ENCODE data around the gene YY1. TPM values are rescaled to one million over a fixed set of nuclear protein-coding genes. Genes with fewer than 3 reads are reported as not detected.

Gene YY1
- total RNA-seq, 1 experiment from 2014 or later = 97.0 TPM

DNA sequence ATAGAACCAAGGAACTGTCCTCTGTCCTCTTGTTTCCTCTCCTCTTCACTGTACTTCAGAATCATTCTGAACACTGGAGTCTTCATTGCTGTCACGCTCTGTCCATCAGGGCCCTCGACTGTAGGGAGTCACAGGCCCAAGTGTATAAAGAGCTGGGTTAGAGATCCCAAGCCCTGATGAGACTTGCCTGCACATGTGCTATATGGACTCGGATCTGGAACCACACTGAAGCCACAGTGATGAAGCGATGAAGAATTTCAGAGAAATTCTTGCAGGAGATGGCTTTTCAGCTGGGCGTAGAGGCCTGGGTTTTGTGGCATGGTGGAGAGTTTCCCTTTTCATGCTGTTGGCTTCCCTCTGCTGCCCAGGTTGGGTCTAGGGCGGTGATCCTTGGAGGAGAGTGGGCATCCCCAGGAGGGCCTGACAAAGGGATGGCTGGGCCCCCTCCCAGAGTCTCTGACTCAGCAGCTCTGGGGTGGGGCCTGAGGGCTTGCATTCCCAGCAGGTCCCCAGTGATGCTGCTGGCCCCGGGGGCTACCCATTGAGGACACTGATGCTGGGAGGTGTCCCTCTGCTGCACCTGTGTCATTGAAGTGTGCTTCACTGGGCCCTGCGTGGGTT is 39.6 kb upstream of the YY1 start:
- no peaks in the 10 kb centered on the region for H3K27me3 ChIP-seq (replicated peaks; ENCODE audit: insufficient read depth, low read depth, low read length, poor library complexity)
- peaks cover 31% of the 10 kb centered on the region for H3K4me1 ChIP-seq (ENCODE audit: insufficient read depth, low read length, poor library complexity, severe bottlenecking)
- no peaks in the 10 kb centered on the region for H3K9me3 ChIP-seq (ENCODE audit: low read depth, low read length, poor library complexity, severe bottlenecking)
- no peaks in the 10 kb centered on the region for H3K36me3 ChIP-seq (ENCODE audit: insufficient read depth, low read length, poor library complexity, severe bottlenecking)
- no peak overlapping the region for H3K4me3 ChIP-seq (ENCODE audit: low read depth, low read length, poor library complexity, severe bottlenecking)
- H3K27ac ChIP-seq (ENCODE audit: low read depth, low read length, poor library complexity, severe bottlenecking) = no peak overlapping the region
- DNase-seq (ENCODE audit: low spot score) = no peak
- CTCF ChIA-PET = no interaction called here
- no TSS peak for BruUV-seq (replicated peaks)
- intact Hi-C loops (cut with micrococcal nuclease; ENCODE audit: unreplicated experiment) = no loop called here
- POLR2A ChIA-PET (ENCODE audit: low non-redundant PET) = no interaction called here
- no peak for TF ChIP-seq EZH2 (IDR thresholded peaks at IDR 0.05; ENCODE audit: borderline replicate concordance, low read depth, low read length, poor library complexity, severe bottlenecking)

DNA sequence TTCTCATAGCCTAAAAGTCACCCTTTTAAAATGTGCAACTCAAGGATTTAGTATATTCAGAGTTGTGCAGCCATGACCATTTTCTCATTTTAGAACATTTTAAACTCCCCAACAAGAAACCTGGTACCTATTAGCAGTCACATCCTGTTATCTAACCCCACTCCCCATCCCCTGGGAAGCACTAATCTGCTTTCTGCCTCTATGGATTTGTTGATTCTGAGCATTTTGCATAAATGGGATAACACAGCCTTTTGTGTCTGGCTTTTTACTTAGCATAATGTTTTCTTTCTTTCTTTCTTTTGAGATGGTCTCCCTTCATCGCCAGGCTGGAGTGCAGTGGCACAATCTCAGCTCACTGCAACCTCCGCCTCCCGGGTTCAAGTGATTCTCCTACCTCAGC is 38.6 kb upstream of the YY1 start:
- H3K4me3 ChIP-seq (ENCODE audit: low read depth, low read length, poor library complexity, severe bottlenecking) = no peak overlapping the region
- H3K9me3 ChIP-seq (ENCODE audit: low read depth, low read length, poor library complexity, severe bottlenecking) = no peaks in the 10 kb centered on the region
- CTCF ChIA-PET = no interaction called here
- TF ChIP-seq EZH2 (IDR thresholded peaks at IDR 0.05; ENCODE audit: borderline replicate concordance, low read depth, low read length, poor library complexity, severe bottlenecking) = no peak
- TF ChIP-seq, protein P1, sequence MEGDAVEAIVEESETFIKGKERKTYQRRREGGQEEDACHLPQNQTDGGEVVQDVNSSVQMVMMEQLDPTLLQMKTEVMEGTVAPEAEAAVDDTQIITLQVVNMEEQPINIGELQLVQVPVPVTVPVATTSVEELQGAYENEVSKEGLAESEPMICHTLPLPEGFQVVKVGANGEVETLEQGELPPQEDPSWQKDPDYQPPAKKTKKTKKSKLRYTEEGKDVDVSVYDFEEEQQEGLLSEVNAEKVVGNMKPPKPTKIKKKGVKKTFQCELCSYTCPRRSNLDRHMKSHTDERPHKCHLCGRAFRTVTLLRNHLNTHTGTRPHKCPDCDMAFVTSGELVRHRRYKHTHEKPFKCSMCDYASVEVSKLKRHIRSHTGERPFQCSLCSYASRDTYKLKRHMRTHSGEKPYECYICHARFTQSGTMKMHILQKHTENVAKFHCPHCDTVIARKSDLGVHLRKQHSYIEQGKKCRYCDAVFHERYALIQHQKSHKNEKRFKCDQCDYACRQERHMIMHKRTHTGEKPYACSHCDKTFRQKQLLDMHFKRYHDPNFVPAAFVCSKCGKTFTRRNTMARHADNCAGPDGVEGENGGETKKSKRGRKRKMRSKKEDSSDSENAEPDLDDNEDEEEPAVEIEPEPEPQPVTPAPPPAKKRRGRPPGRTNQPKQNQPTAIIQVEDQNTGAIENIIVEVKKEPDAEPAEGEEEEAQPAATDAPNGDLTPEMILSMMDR (conservative IDR thresholded peaks at IDR 0.05; ENCODE audit: low read depth, low read length) = no peak
- H3K27ac ChIP-seq (ENCODE audit: low read depth, low read length, poor library complexity, severe bottlenecking) = no peak overlapping the region
- H3K4me1 ChIP-seq (ENCODE audit: insufficient read depth, low read length, poor library complexity, severe bottlenecking) = peaks cover 31% of the 10 kb centered on the region
- intact Hi-C loops (cut with micrococcal nuclease; ENCODE audit: unreplicated experiment) = no loop called here
- H3K36me3 ChIP-seq (ENCODE audit: insufficient read depth, low read length, poor library complexity, severe bottlenecking) = no peaks in the 10 kb centered on the region
- no peaks in the 10 kb centered on the region for H3K27me3 ChIP-seq (replicated peaks; ENCODE audit: insufficient read depth, low read depth, low read length, poor library complexity)
- POLR2A ChIA-PET (ENCODE audit: low non-redundant PET) = no interaction called here
- BruUV-seq (replicated peaks) = no TSS peak
- DNase-seq (ENCODE audit: low spot score) = peak; percentile 54

DNA sequence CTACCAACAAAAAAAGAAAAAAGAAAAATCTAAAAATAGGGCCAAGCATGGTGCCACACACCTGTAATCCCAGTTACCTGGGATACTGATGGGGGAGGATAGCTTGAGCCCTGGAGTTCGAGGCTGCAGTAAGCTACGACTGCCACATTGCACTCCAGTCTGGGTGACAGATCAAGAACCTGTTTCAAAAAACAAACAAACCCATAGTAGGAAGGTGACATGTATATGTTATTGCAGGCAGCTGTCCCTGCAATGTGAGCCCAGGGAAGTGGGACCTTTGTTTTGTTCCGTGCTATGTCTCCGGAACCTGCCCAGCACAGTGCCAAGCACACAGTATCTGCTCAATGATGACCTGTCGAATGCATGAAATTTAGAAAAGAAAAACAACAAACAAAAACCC is 37.2 kb upstream of the YY1 start:
- BruUV-seq (replicated peaks) = no TSS peak
- Histone ChIP-seq H3K27ac (ENCODE audit: low read depth, low read length, poor library complexity, severe bottlenecking) (no peak overlapping the region), H3K9me3 (ENCODE audit: low read depth, low read length, poor library complexity, severe bottlenecking) (no peaks in the 10 kb centered on the region), H3K4me3 (ENCODE audit: low read depth, low read length, poor library complexity, severe bottlenecking) (no peak overlapping the region), H3K36me3 (ENCODE audit: insufficient read depth, low read length, poor library complexity, severe bottlenecking) (no peaks in the 10 kb centered on the region), H3K27me3 (replicated peaks; ENCODE audit: insufficient read depth, low read depth, low read length, poor library complexity) (no peaks in the 10 kb centered on the region), H3K4me1 (ENCODE audit: insufficient read depth, low read length, poor library complexity, severe bottlenecking) (peaks cover 31% of the 10 kb centered on the region)
- intact Hi-C loops (cut with micrococcal nuclease; ENCODE audit: unreplicated experiment) = no loop called here
- ChIA-PET CTCF (no interaction called here), POLR2A (ENCODE audit: low non-redundant PET) (no interaction called here)
- no peak for DNase-seq (ENCODE audit: low spot score)
- TF ChIP-seq EZH2 (IDR thresholded peaks at IDR 0.05; ENCODE audit: borderline replicate concordance, low read depth, low read length, poor library complexity, severe bottlenecking) = no peak
- TF ChIP-seq, protein P1 (conservative IDR thresholded peaks at IDR 0.05; ENCODE audit: low read depth, low read length) = no peak

DNA sequence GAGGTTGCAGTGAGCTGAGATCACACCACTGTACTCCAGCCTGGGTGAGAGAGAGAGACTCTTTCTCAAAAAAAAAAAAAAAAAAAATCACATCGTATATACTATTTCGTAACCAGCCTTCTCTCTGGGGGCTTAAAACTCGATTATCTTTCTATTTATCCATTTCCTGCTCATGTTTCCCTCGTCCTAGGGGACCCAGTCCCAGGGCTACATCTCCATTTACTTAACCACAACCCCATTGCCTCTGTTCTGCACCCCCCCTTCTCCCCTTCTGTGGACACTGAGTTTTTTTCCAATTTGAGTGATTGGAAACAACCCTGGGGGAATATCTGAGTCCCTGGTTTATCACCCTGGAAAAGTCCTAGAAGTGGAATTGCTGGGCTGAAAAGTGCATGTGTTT is 36.2 kb upstream of the YY1 start:
- peak overlapping the region; percentile 15 for H3K27ac ChIP-seq (ENCODE audit: low read depth, low read length, poor library complexity, severe bottlenecking)
- TF ChIP-seq, protein P1 (conservative IDR thresholded peaks at IDR 0.05; ENCODE audit: low read depth, low read length) = no peak
- TF ChIP-seq EZH2 (IDR thresholded peaks at IDR 0.05; ENCODE audit: borderline replicate concordance, low read depth, low read length, poor library complexity, severe bottlenecking) = no peak
- intact Hi-C loops (cut with micrococcal nuclease; ENCODE audit: unreplicated experiment) = no loop called here
- ChIA-PET POLR2A (ENCODE audit: low non-redundant PET) (interaction anchor here (0.6 kb wide), 2 partner anchors 10 to 42 kb away, joined by 4 to 5 read pairs; no protein-coding TSS in a partner anchor), CTCF (no interaction called here)
- no peaks in the 10 kb centered on the region for H3K9me3 ChIP-seq (ENCODE audit: low read depth, low read length, poor library complexity, severe bottlenecking)
- H3K4me1 ChIP-seq (ENCODE audit: insufficient read depth, low read length, poor library complexity, severe bottlenecking) = peaks cover 31% of the 10 kb centered on the region
- no TSS peak for BruUV-seq (replicated peaks)
- peak; percentile 89 for DNase-seq (ENCODE audit: low spot score)
- no peaks in the 10 kb centered on the region for H3K27me3 ChIP-seq (replicated peaks; ENCODE audit: insufficient read depth, low read depth, low read length, poor library complexity)
- peak overlapping the region; percentile 18 for H3K4me3 ChIP-seq (ENCODE audit: low read depth, low read length, poor library complexity, severe bottlenecking)
- H3K36me3 ChIP-seq (ENCODE audit: insufficient read depth, low read length, poor library complexity, severe bottlenecking) = no peaks in the 10 kb centered on the region
